ENCODE measurements around the gene RASGRP1.
A peak's percentile ranks its signal among the peaks of the same experiment; 100 is the strongest.
"Not testable (repeated sequence)": the region's sequence is repeated elsewhere in the genome, so short reads cannot be mapped to it uniquely, and the experiment has no call there.

Gene RASGRP1

GRCh38 chr15:38597219-38597800 lies 32.7 kb upstream of the RASGRP1 start:
- DNase-seq (ENCODE audit: low spot score), result no peak
- POLR2A ChIA-PET (ENCODE audit: low non-redundant PET), result no interaction called here
- no peak for TF ChIP-seq CTCF (conservative IDR thresholded peaks at IDR 0.05; ENCODE audit: low read depth)
- CTCF ChIA-PET, result interaction anchor here (0.7 kb wide), 1 partner anchor 34 kb away, joined by 3 read pairs; no protein-coding TSS in a partner anchor
- H3K27ac ChIP-seq, result no peak overlapping the region

GRCh38 chr15:38593524-38593923 lies 28.9 kb upstream of the RASGRP1 start:
- peak; percentile 28 for DNase-seq (ENCODE audit: low spot score)
- no peak for TF ChIP-seq CTCF (conservative IDR thresholded peaks at IDR 0.05; ENCODE audit: low read depth)
- ChIA-PET POLR2A (ENCODE audit: low non-redundant PET) (no interaction called here), CTCF (no interaction called here)
- H3K27ac ChIP-seq, result no peak overlapping the region

DNA sequence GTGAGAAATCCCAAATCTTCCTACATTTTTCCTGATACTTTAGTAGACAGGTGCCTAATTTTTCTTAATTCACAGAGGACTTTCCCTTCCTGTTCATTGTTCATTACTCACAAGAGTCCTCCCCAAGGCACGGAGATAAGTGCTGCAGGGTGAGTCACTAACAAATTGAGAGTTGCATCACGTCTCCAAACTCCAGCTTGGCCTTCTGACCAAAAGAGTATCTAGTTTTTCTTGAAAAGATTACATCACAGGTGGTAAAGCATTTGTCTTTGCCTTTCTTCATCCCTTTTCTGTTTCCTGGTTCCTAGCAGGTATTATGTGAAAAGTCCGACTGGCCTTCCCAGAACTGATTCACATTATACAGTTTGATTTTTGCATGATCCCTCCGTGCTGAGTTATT lies 24.9 kb upstream of the RASGRP1 start:
- TF ChIP-seq CTCF (conservative IDR thresholded peaks at IDR 0.05; ENCODE audit: low read depth), result no peak
- H3K27ac ChIP-seq, result no peak overlapping the region
- ChIA-PET CTCF (interaction anchor here (0.6 to 1.0 kb wide), 3 partner anchors 25 to 73 kb away, joined by 3 to 8 read pairs (median 4); no protein-coding TSS in a partner anchor), POLR2A (ENCODE audit: low non-redundant PET) (no interaction called here)
- peak; percentile 88 for DNase-seq (ENCODE audit: low spot score)

DNA sequence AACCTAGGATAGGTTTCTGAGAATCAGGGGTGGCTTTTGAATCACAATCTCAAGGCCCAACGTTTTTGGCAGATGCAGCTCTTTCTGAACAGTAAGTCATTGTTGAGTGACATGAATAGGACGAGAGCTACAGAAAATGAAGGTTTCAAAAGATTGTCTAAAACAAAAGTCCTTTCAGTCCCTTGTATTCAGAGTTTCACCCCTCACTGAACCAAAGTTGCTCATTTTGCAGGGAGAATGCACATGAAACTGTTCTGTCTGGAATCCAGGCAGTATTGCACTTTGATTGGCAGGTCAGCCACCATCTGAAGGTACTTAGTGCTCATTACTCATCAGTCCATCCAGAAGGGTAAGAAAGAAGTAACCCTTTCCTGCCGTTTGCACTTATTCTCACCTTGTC lies 24.1 kb upstream of the RASGRP1 start:
- no peak overlapping the region for H3K27ac ChIP-seq
- DNase-seq (ENCODE audit: low spot score), result peak; percentile 38
- POLR2A ChIA-PET (ENCODE audit: low non-redundant PET), result no interaction called here
- CTCF ChIA-PET, result interaction anchor here (1.0 kb wide), 1 partner anchor 74 kb away, joined by 4 read pairs; no protein-coding TSS in a partner anchor
- no peak for TF ChIP-seq CTCF (conservative IDR thresholded peaks at IDR 0.05; ENCODE audit: low read depth)

- ChIA-PET POLR2A (ENCODE audit: low non-redundant PET) (no interaction called here), CTCF (no interaction called here)
- DNase-seq (ENCODE audit: low spot score), result no peak
- no peak overlapping the region for H3K27ac ChIP-seq
- no peak for TF ChIP-seq CTCF (conservative IDR thresholded peaks at IDR 0.05; ENCODE audit: low read depth)
Measured at GRCh38 chr15:38587214-38587613, 22.6 kb upstream of the RASGRP1 start.

GRCh38 chr15:38586005-38586404 lies 21.4 kb upstream of the RASGRP1 start:
- DNase-seq (ENCODE audit: low spot score); H3K27ac ChIP-seq; CTCF ChIA-PET; POLR2A ChIA-PET (ENCODE audit: low non-redundant PET): not testable (repeated sequence)

DNA sequence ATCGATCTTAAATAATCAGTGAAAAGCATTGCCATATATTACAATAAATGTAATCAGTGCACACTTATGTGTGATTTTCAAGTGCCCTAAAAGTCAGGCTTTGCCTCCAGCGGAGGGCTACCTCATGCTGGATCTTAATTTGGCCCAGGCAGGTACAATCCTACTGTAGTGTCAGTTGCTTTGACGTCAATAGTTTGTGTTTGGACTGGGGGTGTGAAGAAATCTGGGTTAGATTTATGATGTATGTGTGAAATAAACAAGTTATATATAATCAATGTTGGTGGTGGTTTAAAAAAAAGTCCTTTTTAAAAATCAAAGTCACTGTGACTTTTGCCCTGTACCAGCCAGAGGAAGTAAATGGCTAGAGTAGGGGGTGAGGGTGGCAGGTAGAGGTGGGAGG lies 14.0 kb upstream of the RASGRP1 start:
- no peak for DNase-seq (ENCODE audit: low spot score)
- no peak overlapping the region for H3K27ac ChIP-seq
- ChIA-PET CTCF (no interaction called here), POLR2A (ENCODE audit: low non-redundant PET) (no interaction called here)
- no peak for TF ChIP-seq CTCF (conservative IDR thresholded peaks at IDR 0.05; ENCODE audit: low read depth)
